TTC549 (cell line): Measurements from ENCODE around the gene DIRAS3.
"Not testable (repeated sequence)": the region's sequence is repeated elsewhere in the genome, so short reads cannot be mapped to it uniquely, and the experiment has no call there.

ENCODE experiments used
- FAIRE-seq: peaks from 2 replicates; lab custom pipeline; 2012; peaks lifted over from hg19 to GRCh38; lab: Jason Lieb, UNC

Gene DIRAS3

GRCh38 chr1:68049941-68050878 lies at the start of gene DIRAS3:
TSS of gene DIRAS3 (minus strand) at chr1:68050627. CDS start at chr1:68047297, 3,330 bp downstream.
- no peak for FAIRE-seq

- no peak for FAIRE-seq
Measured at GRCh38 chr1:68093737-68094136, 43.3 kb upstream of the DIRAS3 start.

GRCh38 chr1:68087184-68087583 lies 36.8 kb upstream of the DIRAS3 start:
- FAIRE-seq = no peak

- FAIRE-seq = no peak
Measured at GRCh38 chr1:68085752-68086151, 35.3 kb upstream of the DIRAS3 start.

GRCh38 chr1:68083686-68084085 lies 33.3 kb upstream of the DIRAS3 start:
- no peak for FAIRE-seq

GRCh38 chr1:68081775-68082283 lies 31.4 kb upstream of the DIRAS3 start:
- no peak for FAIRE-seq

- FAIRE-seq = no peak
Measured at GRCh38 chr1:68078647-68079046, 28.2 kb upstream of the DIRAS3 start.

- no peak for FAIRE-seq
Measured at GRCh38 chr1:68074472-68074871, 24.0 kb upstream of the DIRAS3 start.

- no peak for FAIRE-seq
Measured at GRCh38 chr1:68065766-68066165, 15.3 kb upstream of the DIRAS3 start.

GRCh38 chr1:68058053-68058452 lies 7.6 kb upstream of the DIRAS3 start:
- not testable (repeated sequence) for FAIRE-seq

- no peak for FAIRE-seq
Measured at GRCh38 chr1:68057564-68057963, 7.1 kb upstream of the DIRAS3 start.

GRCh38 chr1:68057050-68057449 lies 6.6 kb upstream of the DIRAS3 start:
- FAIRE-seq = no peak

- no peak for FAIRE-seq
Measured at GRCh38 chr1:68051475-68051874, 1.0 kb upstream of the DIRAS3 start.

GRCh38 chr1:68047659-68048026 lies 2.8 kb downstream of the DIRAS3 start:
- no peak for FAIRE-seq

- FAIRE-seq = no peak
Measured at GRCh38 chr1:68046885-68047658, 3.4 kb downstream of the DIRAS3 start.

GRCh38 chr1:68046423-68046822 lies 4.0 kb downstream of the DIRAS3 start:
- FAIRE-seq = no peak

- FAIRE-seq = no peak
Measured at GRCh38 chr1:68045511-68046180, 4.8 kb downstream of the DIRAS3 start.

- FAIRE-seq = no peak
Measured at GRCh38 chr1:68043443-68044090, 6.9 kb downstream of the DIRAS3 start.

- no peak for FAIRE-seq
Measured at GRCh38 chr1:68036946-68037345, 13.5 kb downstream of the DIRAS3 start.

GRCh38 chr1:68029444-68029843 lies 21.0 kb downstream of the DIRAS3 start:
- no peak for FAIRE-seq

GRCh38 chr1:68028566-68028965 lies 21.9 kb downstream of the DIRAS3 start:
- no peak for FAIRE-seq
